Measurements from ENCODE around the gene RGMA.

RGMA gene

DNA sequence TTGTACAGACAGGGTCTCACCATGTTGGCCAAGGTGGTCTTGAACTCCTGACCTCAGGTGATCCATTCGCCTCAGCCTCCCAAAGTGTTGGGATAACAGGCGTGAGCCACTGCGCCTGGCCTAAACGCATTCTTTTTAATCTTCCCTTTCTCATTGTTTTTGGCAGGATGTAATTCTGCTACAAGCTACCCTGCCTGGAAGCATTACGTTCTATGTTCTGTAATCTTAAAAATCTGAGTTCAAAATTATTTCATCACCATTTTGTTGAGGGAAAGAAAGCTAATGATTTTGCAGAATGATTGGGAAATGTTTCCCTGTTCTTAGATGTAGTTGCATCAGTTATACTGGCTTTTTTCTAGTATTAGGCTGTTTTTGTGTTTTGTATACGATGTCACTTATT lies 71.5 kb downstream of the RGMA start:
- DNase-seq (ENCODE audit: low read depth): no peak

- DNase-seq (ENCODE audit: low read depth): no peak
These were observed 76.2 kb downstream of the RGMA start for GRCh38 chr15:93012786-93013185.

DNA sequence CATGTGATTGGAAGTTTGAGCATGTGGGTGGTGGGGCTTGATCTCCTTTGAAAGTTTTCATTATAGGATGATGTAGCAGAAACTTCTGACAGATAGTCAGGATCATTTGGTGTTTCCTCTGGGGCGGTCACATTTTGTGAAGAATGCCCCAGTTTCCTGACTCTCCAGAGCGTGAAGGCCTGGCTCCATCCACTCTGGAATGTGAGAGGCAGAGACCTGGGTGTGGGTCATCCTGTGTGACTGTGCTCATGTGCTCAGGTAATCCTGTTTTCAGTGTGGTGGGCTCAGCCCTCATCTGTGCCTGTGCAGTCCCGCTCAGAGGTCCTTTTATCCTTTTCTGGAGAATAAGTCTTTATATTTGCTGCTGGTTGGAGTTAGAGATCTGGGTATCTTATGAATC lies 81.0 kb downstream of the RGMA start:
- no peak for DNase-seq (ENCODE audit: low read depth)

GRCh38 chr15:93005133-93005532 lies 83.9 kb downstream of the RGMA start:
- no peak for DNase-seq (ENCODE audit: low read depth)

- DNase-seq (ENCODE audit: low read depth): no peak
These were observed 87.1 kb downstream of the RGMA start for GRCh38 chr15:93001881-93002280.

DNA sequence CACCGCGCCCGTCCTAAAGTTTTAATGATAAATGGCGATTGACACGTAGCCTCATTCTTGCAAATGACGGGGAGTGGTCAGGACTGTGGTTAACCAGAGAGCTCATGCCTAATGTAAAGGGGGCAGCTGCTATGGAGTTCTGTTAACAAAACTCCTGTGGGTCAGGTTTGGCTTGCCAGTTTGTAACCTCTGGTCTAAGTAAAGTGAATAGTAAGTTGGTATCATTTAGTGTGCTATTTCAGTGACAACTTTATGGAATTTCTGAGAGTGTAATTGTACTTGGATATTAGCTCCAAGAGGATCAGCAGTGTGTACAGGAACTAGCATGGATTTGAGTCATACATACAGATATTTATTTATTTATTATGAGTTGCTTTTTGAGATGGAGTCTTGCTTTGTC lies 87.9 kb downstream of the RGMA start:
- no peak for DNase-seq (ENCODE audit: low read depth)

DNA sequence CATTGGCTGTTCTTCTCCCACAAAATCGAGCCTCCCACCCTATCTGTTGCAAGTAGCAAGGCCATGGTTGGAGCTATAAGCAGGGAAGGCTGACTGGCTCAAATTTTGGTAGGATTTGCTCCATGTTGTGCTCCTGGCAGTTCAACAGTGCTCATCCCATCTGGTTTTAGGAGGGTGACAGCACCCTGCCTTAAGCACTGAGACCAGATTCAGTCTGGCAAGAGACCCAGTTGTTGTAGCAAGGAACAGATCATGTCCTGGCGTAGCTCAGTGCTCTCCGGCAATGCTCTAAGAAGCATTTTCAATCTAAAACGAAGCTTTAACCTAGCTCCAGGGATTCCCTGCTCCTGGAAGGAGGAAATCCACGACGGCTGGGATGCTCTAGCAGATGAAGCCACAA lies 91.2 kb downstream of the RGMA start:
- DNase-seq (ENCODE audit: low read depth): no peak

DNA sequence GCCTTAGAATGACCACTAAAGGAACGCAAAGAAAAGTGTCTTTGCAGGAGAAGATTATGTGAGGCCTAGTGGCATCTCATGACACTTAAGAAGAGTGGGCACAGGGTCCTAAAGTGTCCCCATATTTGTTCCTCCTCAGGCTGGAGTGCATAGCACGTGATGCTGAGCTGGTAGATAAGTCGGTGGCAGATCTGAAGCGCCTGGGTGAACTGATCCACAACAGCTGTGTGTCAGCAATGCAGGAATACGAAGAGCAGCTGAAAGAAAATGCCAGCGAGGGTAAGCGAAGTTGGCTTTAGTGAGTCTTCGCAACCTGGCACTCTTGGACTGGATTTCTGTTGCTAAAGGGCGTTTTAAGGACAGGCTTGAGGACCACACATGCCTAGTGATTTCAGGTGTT lies 96.3 kb downstream of the RGMA start:
- DNase-seq (ENCODE audit: low read depth): no peak

- no peak for DNase-seq (ENCODE audit: low read depth)
These were observed 99.0 kb downstream of the RGMA start for GRCh38 chr15:92990031-92990430.

DNA sequence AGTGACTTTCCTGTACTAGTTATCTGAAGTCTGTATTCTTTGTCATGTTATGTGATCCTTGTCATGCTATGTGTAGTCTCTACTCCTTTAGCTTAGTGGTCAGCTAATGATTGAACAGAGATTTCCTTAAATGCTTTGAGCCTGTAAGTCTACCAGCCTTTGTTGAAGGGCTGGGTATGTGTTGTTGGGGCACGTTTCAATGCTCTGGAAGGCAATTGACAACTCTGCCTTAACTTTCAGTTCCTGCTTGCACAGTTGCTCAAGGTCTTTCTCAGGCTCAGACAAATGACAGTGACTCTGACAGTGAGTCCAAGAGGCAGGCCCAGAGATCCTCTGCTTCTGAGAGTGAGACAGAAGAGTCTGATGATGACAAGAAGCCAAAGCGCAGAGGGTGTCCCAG lies 99.5 kb downstream of the RGMA start:
- no peak for DNase-seq (ENCODE audit: low read depth)

Measured in HS-5 (cell line).